Measurements from ENCODE around the gene FAM161B. TPM values are rescaled to one million over a fixed set of nuclear protein-coding genes. Genes with fewer than 3 reads are reported as not detected.

FAM161B gene
- total and polyA plus RNA-seq, 2 of the 13 experiments (the other 11 are each of a cell fraction or from before 2014, with no cell fraction given) = 1.6 to 2.0 TPM

GRCh38 chr14:73886449-73887317 is 63.2 kb downstream of the FAM161B start, which contains the start of gene ZNF410 (continued):
- TF ChIP-seq CTCF (CRISPR knock-in tag; IDR thresholded peaks at IDR 0.05) (peak; percentile 27; the same call in 1 of the 2 replicates), MAX (IDR thresholded peaks at IDR 0.05) (peak; percentile 91), ZNF136 (CRISPR knock-in tag; IDR thresholded peaks at IDR 0.05; ENCODE audit: low read depth) (peak; percentile 91; the same call in 1 of the 2 replicates), ISX (CRISPR knock-in tag; conservative IDR thresholded peaks at IDR 0.05) (0 out of 2 replicates have a peak, but pooled peaks have one; percentile 59), SALL2 (CRISPR knock-in tag; IDR thresholded peaks at IDR 0.05) (peak; percentile 94), HNF1B (CRISPR knock-in tag; IDR thresholded peaks at IDR 0.05) (peak; percentile 86; the same call in 1 of the 2 replicates), IKZF1 (IDR thresholded peaks at IDR 0.05) (no peak), ZZZ3 (CRISPR knock-in tag; IDR thresholded peaks at IDR 0.05; ENCODE audit: borderline replicate concordance) (peak; percentile 71; the same call in 1 of the 2 replicates), KMT2B (CRISPR knock-in tag; IDR thresholded peaks at IDR 0.05) (peak; percentile 92), TGIF2 (CRISPR knock-in tag; IDR thresholded peaks at IDR 0.05) (no peak; the same call in 1 of the 2 replicates), TMF1 (CRISPR knock-in tag; IDR thresholded peaks at IDR 0.05; ENCODE audit: low read depth) (no peak; the same call in 1 of the 2 replicates), BCL6 (CRISPR knock-in tag; IDR thresholded peaks at IDR 0.05) (peak; percentile 60; the same call in 1 of the 2 replicates), ZNF749 (CRISPR knock-in tag; IDR thresholded peaks at IDR 0.05; ENCODE audit: borderline replicate concordance) (peak; percentile 87; the same call in 1 of the 2 replicates), MEIS2 (CRISPR knock-in tag; IDR thresholded peaks at IDR 0.05) (peak; percentile 90), POGK (CRISPR knock-in tag; conservative IDR thresholded peaks at IDR 0.05) (peak; percentile 72), ZNF879 (CRISPR knock-in tag; IDR thresholded peaks at IDR 0.05) (0 out of 2 replicates have a peak, but pooled peaks have one; percentile 66), YEATS2 (CRISPR knock-in tag; IDR thresholded peaks at IDR 0.05; ENCODE audit: borderline replicate concordance) (peak; percentile 88; the same call in 1 of the 2 replicates), ISL2 (CRISPR knock-in tag; IDR thresholded peaks at IDR 0.05) (0 out of 2 replicates have a peak, but pooled peaks have one; percentile 72), CHD2 (IDR thresholded peaks at IDR 0.05; ENCODE audit: low read depth, low read length) (peak; percentile 10; the same call in 1 of the 2 replicates), FOXK2 (IDR thresholded peaks at IDR 0.05) (peak; percentile 12; the same call in 1 of the 2 replicates), ARHGAP35 (CRISPR knock-in tag; IDR thresholded peaks at IDR 0.05; ENCODE audit: borderline replicate concordance) (no peak), ATRX (CRISPR knock-in tag; IDR thresholded peaks at IDR 0.05; ENCODE audit: borderline replicate concordance) (no peak), SRY (CRISPR knock-in tag; IDR thresholded peaks at IDR 0.05) (peak; percentile 49), ZNF335 (CRISPR knock-in tag; IDR thresholded peaks at IDR 0.05) (peak; percentile 77; the same call in 1 of the 2 replicates), HMGA1 (CRISPR knock-in tag; conservative IDR thresholded peaks at IDR 0.05) (no peak), MED13 (CRISPR knock-in tag; IDR thresholded peaks at IDR 0.05) (peak; percentile 47; the same call in 1 of the 2 replicates)

Measured in HepG2 (cell line).